ENCODE results near the gene ZSWIM4.
A peak's percentile ranks its signal among the peaks of the same experiment; 100 is the strongest.

The ZSWIM4 gene

GRCh38 chr19:13872695-13873389, 77.6 kb downstream of the ZSWIM4 start:
- DNase-seq (ENCODE audit: low read depth, low spot score) = no peak

- DNase-seq (ENCODE audit: low read depth, low spot score) = no peak
Measured at GRCh38 chr19:13873834-13874515, 78.7 kb downstream of the ZSWIM4 start.

GRCh38 chr19:13875824-13876223, 80.6 kb downstream of the ZSWIM4 start:
- DNase-seq (ENCODE audit: low read depth, low spot score) = no peak

GRCh38 chr19:13876834-13877233, 81.6 kb downstream of the ZSWIM4 start, which contains the start of gene NANOS3:
Gene NANOS3, plus strand, starts transcription at chr19:13877134. Its CDS starts 115 bp downstream, at chr19:13877249.
- DNase-seq (ENCODE audit: low read depth, low spot score) = no peak

GRCh38 chr19:13877303-13877702, 82.1 kb downstream of the ZSWIM4 start:
- DNase-seq (ENCODE audit: low read depth, low spot score) = no peak

GRCh38 chr19:13880059-13881043, 85.1 kb downstream of the ZSWIM4 start:
- peak; percentile 91 for DNase-seq (ENCODE audit: low read depth, low spot score)

- DNase-seq (ENCODE audit: low read depth, low spot score) = no peak
Measured at GRCh38 chr19:13881251-13881691, 86.0 kb downstream of the ZSWIM4 start.

Data from activated CD4-positive, CD25-positive, alpha-beta regulatory T cell treated with anti-CD3 and anti-CD28 coated beads, Interleukin-2, amount 50 U/mL, for 16 hours (primary cell).